Skeletal muscle cell (primary cell): Measurements from ENCODE around the gene H1-8.

ENCODE experiments used
- DNase-seq: peaks from one replicate; pipeline ENCODE4 v3.0.0-alpha.2; 2010; ENCODE audit warnings: low read depth
- H3K4me3 ChIP-seq: 2 replicates; pipeline ENCODE4 v1.5.1; 2011; ENCODE audit warnings: low read depth, mild to moderate bottlenecking, control low read depth, low read length, moderate library complexity

Gene H1-8

GRCh38 chr3:129599607-129600006, 56.6 kb downstream of the H1-8 start:
- DNase-seq, result no peak
- H3K4me3 ChIP-seq, result no peak overlapping the region

GRCh38 chr3:129600348-129600747, 57.4 kb downstream of the H1-8 start:
- DNase-seq, result no peak
- H3K4me3 ChIP-seq, result no peak overlapping the region
